ENCODE measurements around the gene DOC2B.
A peak's percentile ranks its signal among the peaks of the same experiment; 100 is the strongest.

DOC2B gene

DNA sequence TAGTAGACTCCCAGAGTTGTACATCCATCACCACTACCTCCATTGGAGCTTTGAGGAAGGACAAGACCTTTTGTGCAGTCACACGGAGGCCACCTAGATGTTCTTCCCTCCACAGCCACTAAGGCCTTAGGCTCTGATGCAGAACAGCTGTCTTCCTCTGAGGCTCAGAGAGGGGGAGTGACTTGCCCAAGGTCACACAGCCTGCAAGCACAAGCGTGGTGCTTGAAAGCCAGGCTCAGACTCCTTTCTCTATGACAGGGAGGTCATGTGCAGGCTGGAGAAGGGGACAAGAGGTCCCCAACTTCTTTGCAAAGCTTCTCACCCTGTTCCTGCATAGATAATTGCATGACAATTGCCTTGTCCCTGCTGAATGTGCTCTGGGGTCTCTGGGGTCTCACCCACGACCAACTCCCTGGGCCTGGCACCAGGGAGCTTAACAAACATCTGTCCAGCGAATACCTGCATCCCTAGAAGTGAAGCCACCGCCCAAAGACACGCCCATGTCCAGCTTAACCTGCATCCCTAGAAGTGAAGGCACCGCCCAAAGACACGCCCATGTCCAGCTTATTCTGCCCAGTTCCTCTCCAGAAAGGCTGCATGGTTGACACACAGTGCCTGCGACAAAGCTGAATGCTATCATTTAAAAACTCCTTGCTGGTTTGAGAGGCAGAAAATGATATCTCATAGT lies 31.4 kb downstream of the DOC2B start:
- no peaks in the 10 kb centered on the region for H3K36me3 ChIP-seq (ENCODE audit: low read depth)
- DNase-seq (ENCODE audit: low spot score): no peak
- H3K27ac ChIP-seq (ENCODE audit: poor library complexity, severe bottlenecking): no peak overlapping the region
- no peak for ATAC-seq (ENCODE audit: low read depth)
- no peaks in the 10 kb centered on the region for H3K4me1 ChIP-seq (ENCODE audit: insufficient read depth, poor library complexity, severe bottlenecking)
- H3K27me3 ChIP-seq (ENCODE audit: insufficient read depth, poor library complexity, severe bottlenecking): no peaks in the 10 kb centered on the region
- TF ChIP-seq, protein P1, sequence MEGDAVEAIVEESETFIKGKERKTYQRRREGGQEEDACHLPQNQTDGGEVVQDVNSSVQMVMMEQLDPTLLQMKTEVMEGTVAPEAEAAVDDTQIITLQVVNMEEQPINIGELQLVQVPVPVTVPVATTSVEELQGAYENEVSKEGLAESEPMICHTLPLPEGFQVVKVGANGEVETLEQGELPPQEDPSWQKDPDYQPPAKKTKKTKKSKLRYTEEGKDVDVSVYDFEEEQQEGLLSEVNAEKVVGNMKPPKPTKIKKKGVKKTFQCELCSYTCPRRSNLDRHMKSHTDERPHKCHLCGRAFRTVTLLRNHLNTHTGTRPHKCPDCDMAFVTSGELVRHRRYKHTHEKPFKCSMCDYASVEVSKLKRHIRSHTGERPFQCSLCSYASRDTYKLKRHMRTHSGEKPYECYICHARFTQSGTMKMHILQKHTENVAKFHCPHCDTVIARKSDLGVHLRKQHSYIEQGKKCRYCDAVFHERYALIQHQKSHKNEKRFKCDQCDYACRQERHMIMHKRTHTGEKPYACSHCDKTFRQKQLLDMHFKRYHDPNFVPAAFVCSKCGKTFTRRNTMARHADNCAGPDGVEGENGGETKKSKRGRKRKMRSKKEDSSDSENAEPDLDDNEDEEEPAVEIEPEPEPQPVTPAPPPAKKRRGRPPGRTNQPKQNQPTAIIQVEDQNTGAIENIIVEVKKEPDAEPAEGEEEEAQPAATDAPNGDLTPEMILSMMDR (IDR thresholded peaks at IDR 0.05; ENCODE audit: poor library complexity, severe bottlenecking): no peak
- no peak overlapping the region for H3K4me3 ChIP-seq (ENCODE audit: severe bottlenecking)
- no peaks in the 10 kb centered on the region for H3K9me3 ChIP-seq (ENCODE audit: severe bottlenecking)

DNA sequence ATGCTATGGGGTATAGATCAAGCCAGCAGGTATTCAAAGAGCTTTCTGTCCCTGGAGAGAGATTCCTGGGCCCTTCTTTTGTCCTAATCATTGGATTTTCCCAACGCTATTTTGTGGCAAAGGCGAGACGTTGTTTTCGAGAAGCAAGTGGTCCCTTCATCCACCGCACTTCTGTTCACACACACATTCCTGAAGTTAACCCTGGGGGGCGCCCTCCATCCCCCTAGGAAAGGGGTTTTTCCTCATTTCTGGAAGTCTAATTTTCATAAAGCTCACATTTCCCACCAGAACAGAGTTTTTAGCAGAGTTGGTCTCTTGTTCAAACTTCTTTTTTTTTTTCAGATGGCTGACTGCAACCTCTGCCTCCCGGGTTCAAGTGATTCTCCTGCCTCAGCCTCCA lies 32.2 kb downstream of the DOC2B start:
- Histone ChIP-seq H3K36me3 (ENCODE audit: low read depth) (no peaks in the 10 kb centered on the region), H3K4me3 (ENCODE audit: severe bottlenecking) (no peak overlapping the region), H3K9me3 (ENCODE audit: severe bottlenecking) (no peaks in the 10 kb centered on the region), H3K27me3 (ENCODE audit: insufficient read depth, poor library complexity, severe bottlenecking) (no peaks in the 10 kb centered on the region), H3K4me1 (ENCODE audit: insufficient read depth, poor library complexity, severe bottlenecking) (no peaks in the 10 kb centered on the region), H3K27ac (ENCODE audit: poor library complexity, severe bottlenecking) (no peak overlapping the region)
- TF ChIP-seq, protein P1 (IDR thresholded peaks at IDR 0.05; ENCODE audit: poor library complexity, severe bottlenecking): no peak
- no peak for ATAC-seq (ENCODE audit: low read depth)
- DNase-seq (ENCODE audit: low spot score): no peak

DNA sequence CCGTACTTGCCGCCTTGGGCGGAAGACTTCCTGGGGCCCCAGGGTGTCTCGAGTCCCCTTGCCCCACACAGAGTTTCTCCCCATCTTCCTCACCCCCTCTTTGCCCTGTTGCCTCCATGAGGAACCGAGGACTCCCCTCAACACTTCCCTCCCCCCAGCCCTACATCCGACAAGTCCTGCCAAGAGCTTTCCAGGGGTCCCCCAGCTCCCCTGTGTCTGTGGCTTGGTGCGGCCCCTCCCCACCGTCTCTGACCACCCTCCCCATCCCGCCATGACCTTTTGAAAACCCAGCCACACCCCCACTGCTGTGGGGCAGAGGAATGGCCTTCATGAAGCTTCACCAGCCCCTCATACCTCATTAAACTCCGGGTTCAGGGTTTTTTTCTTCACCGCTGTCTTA lies 32.7 kb downstream of the DOC2B start:
- DNase-seq (ENCODE audit: low spot score) (no peak), ATAC-seq (ENCODE audit: low read depth) (no peak)
- Histone ChIP-seq H3K9me3 (ENCODE audit: severe bottlenecking) (no peaks in the 10 kb centered on the region), H3K4me3 (ENCODE audit: severe bottlenecking) (no peak overlapping the region), H3K36me3 (ENCODE audit: low read depth) (no peaks in the 10 kb centered on the region), H3K27ac (ENCODE audit: poor library complexity, severe bottlenecking) (no peak overlapping the region), H3K4me1 (ENCODE audit: insufficient read depth, poor library complexity, severe bottlenecking) (no peaks in the 10 kb centered on the region), H3K27me3 (ENCODE audit: insufficient read depth, poor library complexity, severe bottlenecking) (no peaks in the 10 kb centered on the region)
- TF ChIP-seq, protein P1 (IDR thresholded peaks at IDR 0.05; ENCODE audit: poor library complexity, severe bottlenecking): no peak

DNA sequence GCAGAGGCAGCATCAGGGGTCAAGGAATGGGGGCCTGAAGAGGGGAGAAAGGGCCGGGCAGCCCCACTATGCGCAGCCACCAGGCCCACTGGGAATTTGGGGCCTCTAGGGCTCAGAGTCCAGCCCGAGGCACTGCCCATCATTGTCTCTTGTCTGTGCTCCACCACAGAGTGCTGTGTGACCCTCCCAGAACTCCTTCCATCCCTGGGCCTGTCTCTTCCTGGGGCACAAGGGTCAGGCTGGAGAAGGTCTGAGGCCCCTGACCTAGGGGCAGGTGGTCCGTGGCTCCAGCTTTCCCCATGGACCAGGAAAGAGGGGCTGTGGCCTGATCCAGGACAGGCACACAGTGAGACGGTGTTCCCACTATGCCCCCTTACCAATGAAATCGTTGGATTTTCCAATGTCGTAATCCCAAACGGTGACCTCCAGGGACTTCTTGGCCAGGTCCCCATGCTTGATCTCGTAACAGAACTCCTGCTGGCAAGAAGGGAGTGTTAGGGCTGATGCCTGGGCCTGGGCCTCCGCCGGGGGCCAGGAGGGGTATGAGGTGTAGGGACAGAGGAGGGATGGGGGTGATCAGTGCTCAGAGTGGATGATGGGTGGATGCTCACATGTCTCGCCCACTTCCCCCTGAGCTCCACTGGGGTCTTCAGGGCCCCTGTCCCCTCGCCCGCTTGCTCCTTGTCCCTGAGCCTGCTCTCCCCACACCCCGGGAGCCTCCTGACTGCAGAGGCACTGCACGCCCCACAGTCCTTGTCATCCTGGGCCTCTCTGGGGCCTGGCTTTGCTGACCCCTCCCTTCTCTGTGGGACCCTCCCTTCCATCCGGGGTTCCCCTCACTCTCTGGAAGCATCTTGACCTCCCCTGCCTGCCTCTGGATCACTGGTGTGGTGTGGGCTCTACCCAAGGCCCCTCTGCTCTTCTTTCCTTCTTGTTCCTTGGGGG lies 33.4 kb downstream of the DOC2B start:
- H3K27me3 ChIP-seq (ENCODE audit: insufficient read depth, poor library complexity, severe bottlenecking): no peaks in the 10 kb centered on the region
- no peaks in the 10 kb centered on the region for H3K36me3 ChIP-seq (ENCODE audit: low read depth)
- H3K27ac ChIP-seq (ENCODE audit: poor library complexity, severe bottlenecking): no peak overlapping the region
- H3K9me3 ChIP-seq (ENCODE audit: severe bottlenecking): no peaks in the 10 kb centered on the region
- DNase-seq (ENCODE audit: low spot score): peak; percentile 33
- no peak overlapping the region for H3K4me3 ChIP-seq (ENCODE audit: severe bottlenecking)
- TF ChIP-seq, protein P1 (IDR thresholded peaks at IDR 0.05; ENCODE audit: poor library complexity, severe bottlenecking): no peak
- no peak for ATAC-seq (ENCODE audit: low read depth)
- no peaks in the 10 kb centered on the region for H3K4me1 ChIP-seq (ENCODE audit: insufficient read depth, poor library complexity, severe bottlenecking)

Data from RWPE2 (cell line).